Prostate gland (tissue), 2 donors: ENCODE data around the gene F5. TPM values are rescaled to one million over a fixed set of nuclear protein-coding genes. Genes with fewer than 3 reads are reported as not detected.

Source experiments
- DNase-seq: peaks from one replicate; pipeline ENCODE4 v3.0.0-alpha.2; 2019; ENCODE audit warnings: low spot score
- H3K27ac ChIP-seq, 2 donors: fragments of 200-600 bp; sonication (generic); 2 replicates each; pipeline ENCODE4 v1.5.1; 2017 to 2019
- H3K27me3 ChIP-seq: fragments of 200-600 bp; sonication (generic); replicated peaks from 2 replicates; pipeline ENCODE4 v1.5.1; 2019; ENCODE audit not compliant: insufficient read depth
- H3K36me3 ChIP-seq, 2 donors: fragments of 200-600 bp; sonication (generic); 1 replicate in 1 of 2; 2 replicates in 1 of 2; pipeline versions ENCODE4 v1.5.1 to v1.8.1; 2017 to 2019
- H3K4me1 ChIP-seq: fragments of 200-600 bp; sonication (generic); replicated peaks from 2 replicates; pipeline ENCODE4 v1.5.1; 2019
- H3K4me3 ChIP-seq, 2 donors: fragments of 200-600 bp; sonication (generic); 2 replicates each; pipeline ENCODE4 v1.5.1; 2017 to 2019
- H3K9me3 ChIP-seq: fragments of 200-600 bp; sonication (generic); 2 replicates; pipeline ENCODE4 v1.5.1; 2017
- CTCF ChIP-seq, 4 experiments: fragments of 200-600 bp in 2 of 4; fragments of 450-650 bp in 2 of 4; sonication (generic) in 2 of 4; IDR thresholded peaks; 1 replicate in 3 of 4; 2 replicates in 1 of 4; pipeline ENCODE4 v1.5.1; 2016 to 2019; ENCODE audit warnings: antibody characterized with exemption in 4 of 4, mild to moderate bottlenecking in 2 of 4, moderate library complexity in 2 of 4
- POLR2A ChIP-seq: fragments of 450-650 bp; IDR thresholded peaks from one replicate; pipeline ENCODE4 v1.6.1; 2016; ENCODE audit warnings: antibody characterized with exemption, mild to moderate bottlenecking
- POLR2AphosphoS5 ChIP-seq: sonication (generic); formaldehyde crosslinking; IDR thresholded peaks from one replicate; pipeline ENCODE4 v1.6.1; 2017; ENCODE audit warnings: antibody characterized with exemption
- WGBS: methylation state at CpG from one replicate; pipeline ENCODE4 v1.1.5; 2018; 5-methylcytosine and 5-hydroxymethylcytosine counted together
- intact Hi-C: fragments of 100-400 bp; cut with DNase I; formaldehyde crosslinking; loops from one replicate; pipeline ENCODE4 v1.14.2; 2022
- total RNA-seq, 2 donors: library from RNA; depleted of rRNA; stranded (reverse); fragments of >200 nt; gene quantifications; one replicate each; pipeline ENCODE4 v1.1.0, GENCODE V29; 2016

Gene F5
- total RNA-seq, 2 donors from 2014 or later, result 1.1 to 8.4 TPM

DNA sequence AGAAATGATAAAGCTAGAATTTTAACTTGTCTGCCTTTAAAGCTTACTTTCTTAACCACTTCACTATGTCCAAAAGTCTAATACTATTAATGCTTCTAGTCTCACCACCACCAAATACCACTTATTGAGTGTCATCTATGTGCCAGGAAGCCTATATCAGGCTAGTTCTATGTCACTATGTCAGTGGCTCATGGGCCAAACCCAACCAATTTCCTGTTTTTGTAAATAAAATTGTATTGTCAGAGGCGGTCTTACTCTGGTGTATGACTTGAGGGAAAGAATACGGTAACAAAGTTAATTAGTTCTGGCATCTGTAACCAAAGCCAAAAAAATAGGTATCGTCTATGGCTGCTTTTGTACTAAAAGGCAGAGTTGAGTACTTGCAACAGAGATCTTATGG is 14.8 kb downstream of the F5 start:
- no peak for TF ChIP-seq POLR2A
- no peak for TF ChIP-seq POLR2AphosphoS5
- no peak for TF ChIP-seq CTCF (IDR thresholded peaks at IDR 0.05)
- Histone ChIP-seq H3K4me1 (no peaks in the 10 kb centered on the region), H3K27me3 (no peaks in the 10 kb centered on the region), H3K9me3 (no peaks in the 10 kb centered on the region), H3K27ac (no peak overlapping the region), H3K36me3 (no peaks in the 10 kb centered on the region), H3K4me3 (no peak overlapping the region)
- intact Hi-C loops, result no loop called here
- no peak for DNase-seq
- WGBS, result 76% methylated on average over 3 of the region's 3 CpGs

- WGBS, result 33% methylated on average over 1 of the region's 1 CpG
- Histone ChIP-seq H3K36me3 (no peaks in the 10 kb centered on the region), H3K4me3 (no peak overlapping the region), H3K27me3 (no peaks in the 10 kb centered on the region), H3K9me3 (no peaks in the 10 kb centered on the region), H3K27ac (no peak overlapping the region), H3K4me1 (no peaks in the 10 kb centered on the region)
- DNase-seq, result no peak
- intact Hi-C loops, result no loop called here
- no peak for TF ChIP-seq POLR2AphosphoS5
- TF ChIP-seq POLR2A, result no peak
- TF ChIP-seq CTCF (IDR thresholded peaks at IDR 0.05), result no peak
Observed at GRCh38 chr1:169570172-169570574, 16.1 kb downstream of the F5 start.

DNA sequence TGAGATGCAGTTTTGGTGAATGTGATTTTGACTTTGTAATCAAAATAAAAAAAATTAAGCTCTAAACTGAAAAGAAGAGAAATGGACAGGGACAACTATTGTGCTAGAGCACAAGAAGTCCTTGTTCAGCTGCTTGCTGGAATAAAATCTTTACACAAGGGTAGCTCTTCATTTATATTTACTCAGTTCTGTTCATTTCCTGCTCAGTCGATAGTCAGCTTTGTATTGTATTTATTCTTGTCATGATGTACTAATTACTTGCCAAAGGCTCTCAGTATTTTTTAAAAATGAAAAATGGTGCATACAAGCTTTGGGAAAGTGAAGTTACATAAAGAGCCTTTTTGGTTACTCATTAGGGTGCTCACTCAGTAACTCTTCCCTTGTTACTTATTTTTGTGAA is 17.8 kb downstream of the F5 start:
- H3K36me3 ChIP-seq, result no peaks in the 10 kb centered on the region
- intact Hi-C loops, result no loop called here
- H3K9me3 ChIP-seq, result no peaks in the 10 kb centered on the region
- no peak for DNase-seq
- H3K27me3 ChIP-seq, result no peaks in the 10 kb centered on the region
- peak; percentile 41 for TF ChIP-seq POLR2AphosphoS5
- no peak for TF ChIP-seq CTCF (IDR thresholded peaks at IDR 0.05)
- no peak for TF ChIP-seq POLR2A
- H3K4me3 ChIP-seq, result no peak overlapping the region
- H3K27ac ChIP-seq, result no peak overlapping the region
- WGBS, result 23% methylated on average over 1 of the region's 1 CpG
- no peaks in the 10 kb centered on the region for H3K4me1 ChIP-seq

- Histone ChIP-seq H3K36me3 (no peaks in the 10 kb centered on the region), H3K9me3 (no peaks in the 10 kb centered on the region), H3K27ac (no peak overlapping the region), H3K27me3 (no peaks in the 10 kb centered on the region), H3K4me3 (no peak overlapping the region), H3K4me1 (no peaks in the 10 kb centered on the region)
- intact Hi-C loops, result no loop called here
- TF ChIP-seq CTCF (IDR thresholded peaks at IDR 0.05) (no peak), POLR2AphosphoS5 (no peak)
- no peak for DNase-seq
- 53% methylated on average over 3 of the region's 3 CpGs for WGBS
Observed at GRCh38 chr1:169565335-169566271, 20.7 kb downstream of the F5 start.

DNA sequence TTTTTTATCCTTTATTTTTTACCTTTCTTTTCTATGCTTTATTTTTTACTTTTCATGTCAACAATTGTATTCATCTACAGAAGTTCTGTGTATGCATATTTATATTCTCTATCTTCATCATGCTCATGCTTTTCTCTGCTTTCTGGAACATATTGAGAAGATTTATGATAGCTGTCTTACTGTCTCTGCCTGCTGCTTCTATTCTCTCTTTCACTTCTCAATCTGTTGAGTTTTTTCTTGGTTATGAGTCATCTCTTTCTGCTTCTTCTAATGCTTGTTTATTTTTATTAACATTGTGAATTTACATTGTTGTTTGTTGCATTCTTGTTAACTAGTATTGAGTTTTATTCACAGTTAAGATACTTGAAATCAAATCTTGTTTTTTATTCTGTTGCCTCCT is 22.6 kb downstream of the F5 start:
- DNase-seq, result no peak
- TF ChIP-seq CTCF (IDR thresholded peaks at IDR 0.05), result no peak
- no peak for TF ChIP-seq POLR2A
- TF ChIP-seq POLR2AphosphoS5, result no peak
- Histone ChIP-seq H3K36me3 (no peaks in the 10 kb centered on the region), H3K9me3 (no peaks in the 10 kb centered on the region), H3K27me3 (no peaks in the 10 kb centered on the region), H3K27ac (no peak overlapping the region), H3K4me1 (no peaks in the 10 kb centered on the region), H3K4me3 (no peak overlapping the region)
- intact Hi-C loops, result no loop called here
